HepG2 (cell line): Measurements from ENCODE around the gene ZC3H15. TPM values are rescaled to one million over a fixed set of nuclear protein-coding genes. Genes with fewer than 3 reads are reported as not detected.
A peak's percentile ranks its signal among the peaks of the same experiment; 100 is the strongest.

Experiments
- ATRX ChIP-seq: sonication (generic); formaldehyde crosslinking; IDR thresholded peaks from 2 replicates; pipeline ENCODE4 v1.4.0; 2020; ENCODE audit warnings: missing genetic modification reagents, borderline replicate concordance
- EP300 ChIP-seq, 3 experiments: sonication (generic) in 1 of 3; formaldehyde crosslinking in 1 of 3; IDR thresholded peaks; 2 replicates each; pipeline versions ENCODE4 v1.5.1 to v1.6.1; 2011 to 2020; ENCODE audit warnings: low read depth in 2 of 3, low read length in 2 of 3, borderline replicate concordance in 1 of 3, improper control_type of control experiment in 1 of 3, mild to moderate bottlenecking in 1 of 3, missing genetic modification reagents in 1 of 3, moderate library complexity in 1 of 3
- IKZF4 ChIP-seq: sonication (generic); formaldehyde crosslinking; IDR thresholded peaks from 2 replicates; pipeline ENCODE4 v1.5.1; 2020; ENCODE audit warnings: borderline replicate concordance, mild to moderate bottlenecking, low read depth, missing genetic modification reagents; ENCODE audit errors: not compliant biosample characterization
- KDM6A ChIP-seq: IDR thresholded peaks from 2 replicates; pipeline ENCODE4 v1.6.1; 2016; ENCODE audit warnings: low read depth
- NBN ChIP-seq: fragments of 450-650 bp; conservative IDR thresholded peaks from 2 replicates; pipeline ENCODE4 v1.6.1; 2017
- PBX3 ChIP-seq: sonication (generic); formaldehyde crosslinking; IDR thresholded peaks from 2 replicates; pipeline ENCODE4 v1.8.1; 2023; ENCODE audit warnings: missing genetic modification reagents, inconsistent platforms, borderline replicate concordance
- PPARG ChIP-seq: conservative IDR thresholded peaks from 2 replicates; pipeline ENCODE4 v1.6.1; 2016; ENCODE audit warnings: missing biosample characterization, missing genetic modification reagents
- SALL2 ChIP-seq: sonication (generic); formaldehyde crosslinking; IDR thresholded peaks from 2 replicates; pipeline ENCODE4 v1.8.1; 2023; ENCODE audit warnings: mild to moderate bottlenecking, missing genetic modification reagents, inconsistent platforms
- TFE3 ChIP-seq: IDR thresholded peaks from 2 replicates; pipeline ENCODE4 v1.6.1; 2016
- TOPORS ChIP-seq: sonication (generic); formaldehyde crosslinking; IDR thresholded peaks from 2 replicates; pipeline ENCODE4 v1.8.0; 2023; ENCODE audit warnings: mild to moderate bottlenecking, missing genetic modification reagents
- ZBTB20 ChIP-seq: sonication (generic); formaldehyde crosslinking; IDR thresholded peaks from 2 replicates; pipeline ENCODE4 v1.8.1; 2023; ENCODE audit warnings: missing genetic modification reagents, low read depth, mild to moderate bottlenecking, borderline replicate concordance
- ZNF33B ChIP-seq: sonication (generic); formaldehyde crosslinking; IDR thresholded peaks from 2 replicates; pipeline ENCODE4 v1.5.1; 2020; ENCODE audit warnings: mild to moderate bottlenecking, missing genetic modification reagents
- ZNF383 ChIP-seq: sonication (generic); formaldehyde crosslinking; IDR thresholded peaks from 2 replicates; pipeline ENCODE4 v1.4.0; 2020; ENCODE audit warnings: missing genetic modification reagents, mild to moderate bottlenecking, borderline replicate concordance
- ZNF484 ChIP-seq: sonication (generic); formaldehyde crosslinking; IDR thresholded peaks from 2 replicates; pipeline ENCODE4 v1.5.1; 2020; ENCODE audit warnings: mild to moderate bottlenecking, low read depth, missing genetic modification reagents, borderline replicate concordance
- ZNF510 ChIP-seq: sonication (generic); formaldehyde crosslinking; IDR thresholded peaks from 2 replicates; pipeline ENCODE4 v1.4.0; 2020; ENCODE audit warnings: low read depth, mild to moderate bottlenecking, missing genetic modification reagents
- ZNF609 ChIP-seq: sonication (generic); formaldehyde crosslinking; IDR thresholded peaks from 2 replicates; pipeline ENCODE4 v1.4.0; 2020; ENCODE audit warnings: mild to moderate bottlenecking, missing genetic modification reagents, borderline replicate concordance
- polyA plus RNA-seq, 8 experiments: library from polyadenylated mRNA; depleted of rRNA in 3 of 8; stranded (reverse) in 7 of 8; unstranded in 1 of 8; fragments of >200 nt; fragmentation: Illumina TruSeq in 4 of 8; extraction: Trizol in 4 of 8; gene quantifications; 2 replicates each; pipeline versions ENCODE4 v1.2.1 to v1.2.3, GENCODE V29; 2011 to 2016; ENCODE audit warnings: low read depth in 4 of 8, missing spikeins in 1 of 8, mixed read lengths in 1 of 8; ENCODE audit not compliant: insufficient read depth in 1 of 8
- total RNA-seq, 5 experiments: library from RNA; depleted of rRNA; stranded (reverse); fragments of >200 nt; fragmentation: Illumina TruSeq; extraction: Trizol; gene quantifications; 2 replicates each; pipeline ENCODE4 v1.2.3, GENCODE V29; 2016; ENCODE audit warnings: low read depth in 1 of 5
- TF ChIP-seq, protein P1 (sequence below): sonication (generic); formaldehyde crosslinking; IDR thresholded peaks from 2 replicates; pipeline ENCODE4 v1.4.0; 2020; ENCODE audit warnings: missing genetic modification reagents, borderline replicate concordance

Gene ZC3H15
- total and polyA plus RNA-seq, 2 of the 13 experiments (the other 11 are each of a cell fraction or from before 2014, with no cell fraction given): 84.6 to 168 TPM

DNA sequence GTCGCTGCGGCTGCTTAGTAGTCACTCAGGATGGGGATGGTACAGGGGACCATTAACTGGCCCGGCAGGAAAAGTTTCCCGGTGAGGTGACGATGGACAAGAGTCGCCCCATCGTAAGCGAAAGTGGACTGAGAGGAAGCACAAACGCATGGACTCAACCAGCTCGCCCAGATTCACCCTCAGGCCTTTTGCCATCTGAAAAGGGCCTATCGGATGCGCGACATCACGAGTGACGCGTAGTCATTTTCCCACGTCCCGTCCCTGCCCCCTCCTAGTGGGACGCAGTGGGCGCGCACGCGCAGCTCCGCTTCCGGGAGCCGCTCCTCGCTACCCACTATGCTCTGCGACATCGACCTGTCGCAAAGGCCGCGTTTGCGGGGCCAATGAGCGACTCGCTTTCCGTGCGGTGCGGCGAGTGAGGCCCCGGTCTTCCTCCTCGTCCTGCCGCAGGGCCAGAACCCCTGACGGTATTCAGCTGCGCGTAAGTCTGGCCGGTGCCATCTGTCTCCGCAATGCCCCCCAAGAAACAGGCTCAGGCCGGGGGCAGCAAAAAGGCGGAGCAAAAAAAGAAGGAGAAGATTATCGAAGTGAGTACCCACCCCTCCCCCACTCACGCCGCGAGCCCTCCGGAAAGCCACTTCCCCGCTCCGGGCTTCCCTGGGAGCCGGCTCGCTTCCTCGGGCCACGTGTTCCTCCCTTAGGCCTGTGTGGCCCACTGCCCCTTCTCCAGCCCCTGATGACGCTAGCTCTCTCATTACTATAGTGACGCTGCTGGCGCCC is at the start of gene ZC3H15 (continued):
- TF ChIP-seq PBX3 (CRISPR knock-in tag) (peak; percentile 63; the same call in 1 of the 2 replicates), TOPORS (CRISPR knock-in tag) (peak; percentile 90), TFE3 (CRISPR knock-in tag) (peak; percentile 69), IKZF4 (CRISPR knock-in tag) (peak; percentile 87), ZNF383 (CRISPR knock-in tag) (peak; percentile 75; the same call in 1 of the 2 replicates), EP300 (IDR thresholded peaks at IDR 0.05; ENCODE audit: low read depth in 2 of 2, low read length in 2 of 2) (0 out of 4 replicates have a peak, but pooled peaks have one; percentile 8 to 48), EP300 (CRISPR knock-in tag; IDR thresholded peaks at IDR 0.05; ENCODE audit: borderline replicate concordance) (peak; percentile 10), ZNF609 (CRISPR knock-in tag) (peak; percentile 66; the same call in 1 of the 2 replicates), ZNF484 (CRISPR knock-in tag) (no peak), PPARG (CRISPR knock-in tag) (peak; percentile 65), ZNF33B (CRISPR knock-in tag) (peak; percentile 92), ZNF510 (CRISPR knock-in tag) (peak; percentile 87; the same call in 1 of the 2 replicates), KDM6A (CRISPR knock-in tag) (peak; percentile 23; the same call in 1 of the 2 replicates), ZBTB20 (peak; percentile 89; the same call in 1 of the 2 replicates), NBN (no peak), SALL2 (peak; percentile 97), ATRX (no peak)
- TF ChIP-seq, protein P1, sequence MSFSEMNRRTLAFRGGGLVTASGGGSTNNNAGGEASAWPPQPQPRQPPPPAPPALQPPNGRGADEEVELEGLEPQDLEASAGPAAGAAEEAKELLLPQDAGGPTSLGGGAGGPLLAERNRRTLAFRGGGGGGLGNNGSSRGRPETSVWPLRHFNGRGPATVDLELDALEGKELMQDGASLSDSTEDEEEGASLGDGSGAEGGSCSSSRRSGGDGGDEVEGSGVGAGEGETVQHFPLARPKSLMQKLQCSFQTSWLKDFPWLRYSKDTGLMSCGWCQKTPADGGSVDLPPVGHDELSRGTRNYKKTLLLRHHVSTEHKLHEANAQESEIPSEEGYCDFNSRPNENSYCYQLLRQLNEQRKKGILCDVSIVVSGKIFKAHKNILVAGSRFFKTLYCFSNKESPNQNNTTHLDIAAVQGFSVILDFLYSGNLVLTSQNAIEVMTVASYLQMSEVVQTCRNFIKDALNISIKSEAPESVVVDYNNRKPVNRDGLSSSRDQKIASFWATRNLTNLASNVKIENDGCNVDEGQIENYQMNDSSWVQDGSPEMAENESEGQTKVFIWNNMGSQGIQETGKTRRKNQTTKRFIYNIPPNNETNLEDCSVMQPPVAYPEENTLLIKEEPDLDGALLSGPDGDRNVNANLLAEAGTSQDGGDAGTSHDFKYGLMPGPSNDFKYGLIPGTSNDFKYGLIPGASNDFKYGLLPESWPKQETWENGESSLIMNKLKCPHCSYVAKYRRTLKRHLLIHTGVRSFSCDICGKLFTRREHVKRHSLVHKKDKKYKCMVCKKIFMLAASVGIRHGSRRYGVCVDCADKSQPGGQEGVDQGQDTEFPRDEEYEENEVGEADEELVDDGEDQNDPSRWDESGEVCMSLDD: peak; percentile 76; the same call in 1 of the 2 replicates
